ENCODE data around the gene NOXRED1.
"Not testable (repeated sequence)": the region's sequence is repeated elsewhere in the genome, so short reads cannot be mapped to it uniquely, and the experiment has no call there.

Gene NOXRED1

GRCh38 chr14:77423423-77423822, at the start of gene NOXRED1:
NOXRED1 (minus strand) TSS chr14:77423523; CDS start chr14:77422889, 634 bp downstream.
- DNase-seq = no peak

- no peak for DNase-seq
Measured at GRCh38 chr14:77470224-77470870, 47.0 kb upstream of the NOXRED1 start.

- no peak for DNase-seq
Measured at GRCh38 chr14:77469539-77469938, 46.2 kb upstream of the NOXRED1 start.

- no peak for DNase-seq
Measured at GRCh38 chr14:77469067-77469505, 45.8 kb upstream of the NOXRED1 start.

- no peak for DNase-seq
Measured at GRCh38 chr14:77467801-77468200, 44.5 kb upstream of the NOXRED1 start.

- DNase-seq = peak in 43 of 56 donors; percentile 2 to 88 (median 39)
Measured at GRCh38 chr14:77459072-77459723, 35.9 kb upstream of the NOXRED1 start.

- peak in 7 of 56 donors; percentile 32 to 79 (median 38) for DNase-seq
Measured at GRCh38 chr14:77458249-77458950, 35.1 kb upstream of the NOXRED1 start.

- DNase-seq = peak; percentile 59 to 99 (median 97)
Measured at GRCh38 chr14:77457522-77458248, 34.4 kb upstream of the NOXRED1 start, which contains the start of the genes AHSA1 and VIPAS39. AHSA1 (plus strand) TSS chr14:77458093; CDS start chr14:77458190, 97 bp downstream. VIPAS39 (minus strand) TSS chr14:77457601; CDS start chr14:77454102, 3,499 bp downstream.

- DNase-seq = peak in 3 of 56 donors; percentile 41 to 59 (median 45)
Measured at GRCh38 chr14:77457115-77457521, 33.8 kb upstream of the NOXRED1 start.

GRCh38 chr14:77455966-77456640, 32.8 kb upstream of the NOXRED1 start:
- DNase-seq = no peak

GRCh38 chr14:77442196-77442595, 18.9 kb upstream of the NOXRED1 start:
- no peak for DNase-seq

GRCh38 chr14:77439861-77440260, 16.5 kb upstream of the NOXRED1 start:
- no peak for DNase-seq

GRCh38 chr14:77438596-77438995, 15.3 kb upstream of the NOXRED1 start:
- DNase-seq = no peak

GRCh38 chr14:77436042-77436441, 12.7 kb upstream of the NOXRED1 start:
- DNase-seq = no peak

- DNase-seq = no peak
Measured at GRCh38 chr14:77426396-77426795, 3.1 kb upstream of the NOXRED1 start.

- no peak for DNase-seq
Measured at GRCh38 chr14:77424862-77425261, 1.5 kb upstream of the NOXRED1 start.

- DNase-seq = no peak
Measured at GRCh38 chr14:77421201-77421600, 2.1 kb downstream of the NOXRED1 start.

GRCh38 chr14:77416836-77417235, 6.5 kb downstream of the NOXRED1 start:
- no peak for DNase-seq

GRCh38 chr14:77416098-77416497, 7.2 kb downstream of the NOXRED1 start:
- DNase-seq = not testable (repeated sequence)

GRCh38 chr14:77415403-77416030, 7.8 kb downstream of the NOXRED1 start:
- not testable (repeated sequence) for DNase-seq

All from amygdala (tissue), 56 donors.